Neural cell (in vitro differentiated cells): ENCODE results near the gene IFITM10.

Experiments used
- POLR2AphosphoS5 ChIP-seq: IDR thresholded peaks from 2 replicates; pipeline ENCODE4 v1.6.1; 2012
- TF ChIP-seq, protein P1 (sequence below): fragments of 450-650 bp; IDR thresholded peaks from 2 replicates; pipeline ENCODE4 v1.5.1; 2014; ENCODE audit warnings: antibody characterized with exemption, mild to moderate bottlenecking, moderate library complexity; ENCODE audit not compliant: poor library complexity, severe bottlenecking

- TF ChIP-seq POLR2AphosphoS5, result no peak
- TF ChIP-seq, protein P1, sequence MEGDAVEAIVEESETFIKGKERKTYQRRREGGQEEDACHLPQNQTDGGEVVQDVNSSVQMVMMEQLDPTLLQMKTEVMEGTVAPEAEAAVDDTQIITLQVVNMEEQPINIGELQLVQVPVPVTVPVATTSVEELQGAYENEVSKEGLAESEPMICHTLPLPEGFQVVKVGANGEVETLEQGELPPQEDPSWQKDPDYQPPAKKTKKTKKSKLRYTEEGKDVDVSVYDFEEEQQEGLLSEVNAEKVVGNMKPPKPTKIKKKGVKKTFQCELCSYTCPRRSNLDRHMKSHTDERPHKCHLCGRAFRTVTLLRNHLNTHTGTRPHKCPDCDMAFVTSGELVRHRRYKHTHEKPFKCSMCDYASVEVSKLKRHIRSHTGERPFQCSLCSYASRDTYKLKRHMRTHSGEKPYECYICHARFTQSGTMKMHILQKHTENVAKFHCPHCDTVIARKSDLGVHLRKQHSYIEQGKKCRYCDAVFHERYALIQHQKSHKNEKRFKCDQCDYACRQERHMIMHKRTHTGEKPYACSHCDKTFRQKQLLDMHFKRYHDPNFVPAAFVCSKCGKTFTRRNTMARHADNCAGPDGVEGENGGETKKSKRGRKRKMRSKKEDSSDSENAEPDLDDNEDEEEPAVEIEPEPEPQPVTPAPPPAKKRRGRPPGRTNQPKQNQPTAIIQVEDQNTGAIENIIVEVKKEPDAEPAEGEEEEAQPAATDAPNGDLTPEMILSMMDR, result no peak
Observed at GRCh38 chr11:1743585-1744136, 6.7 kb downstream of the IFITM10 start.
